ENCODE measurements around the gene ZNF783.

- TF ChIP-seq POLR2A (IDR thresholded peaks at IDR 0.05), result no peak
- TF ChIP-seq CTCF (IDR thresholded peaks at IDR 0.05), result no peak
Measured at GRCh38 chr7:149294634-149295480, 32.9 kb downstream of the ZNF783 start.
